Astrocyte (in vitro differentiated cells and primary cell): ENCODE results near the gene RNGTT.

Source experiments
- CTCF ChIP-seq: IDR thresholded peaks from 2 replicates; pipeline ENCODE4 v1.5.1; 2011; ENCODE audit warnings: low read depth, mild to moderate bottlenecking, inconsistent platforms, low read length, moderate library complexity; ENCODE audit not compliant: insufficient read depth
- EZH2 ChIP-seq: IDR thresholded peaks from 2 replicates; pipeline ENCODE4 v1.6.1; 2012; ENCODE audit warnings: mild to moderate bottlenecking, low read length, inconsistent platforms; ENCODE audit not compliant: insufficient read depth

- TF ChIP-seq CTCF (no peak), EZH2 (no peak)
Observed at GRCh38 chr6:88908598-88909548, 54.5 kb downstream of the RNGTT start.
